GM11168 (cell line): ENCODE data around the gene DHRS13.
"Not testable (repeated sequence)": the region's sequence is repeated elsewhere in the genome, so short reads cannot be mapped to it uniquely, and the experiment has no call there.

Experiments used
- in situ Hi-C: fragments of 300-500 bp; cut with MboI; formaldehyde crosslinking; loops from one replicate; pipeline ENCODE4 v1.12.0; 2022; ENCODE audit warnings: low sequenced_read_pairs; ENCODE audit not compliant: unreplicated experiment

The DHRS13 gene

DNA sequence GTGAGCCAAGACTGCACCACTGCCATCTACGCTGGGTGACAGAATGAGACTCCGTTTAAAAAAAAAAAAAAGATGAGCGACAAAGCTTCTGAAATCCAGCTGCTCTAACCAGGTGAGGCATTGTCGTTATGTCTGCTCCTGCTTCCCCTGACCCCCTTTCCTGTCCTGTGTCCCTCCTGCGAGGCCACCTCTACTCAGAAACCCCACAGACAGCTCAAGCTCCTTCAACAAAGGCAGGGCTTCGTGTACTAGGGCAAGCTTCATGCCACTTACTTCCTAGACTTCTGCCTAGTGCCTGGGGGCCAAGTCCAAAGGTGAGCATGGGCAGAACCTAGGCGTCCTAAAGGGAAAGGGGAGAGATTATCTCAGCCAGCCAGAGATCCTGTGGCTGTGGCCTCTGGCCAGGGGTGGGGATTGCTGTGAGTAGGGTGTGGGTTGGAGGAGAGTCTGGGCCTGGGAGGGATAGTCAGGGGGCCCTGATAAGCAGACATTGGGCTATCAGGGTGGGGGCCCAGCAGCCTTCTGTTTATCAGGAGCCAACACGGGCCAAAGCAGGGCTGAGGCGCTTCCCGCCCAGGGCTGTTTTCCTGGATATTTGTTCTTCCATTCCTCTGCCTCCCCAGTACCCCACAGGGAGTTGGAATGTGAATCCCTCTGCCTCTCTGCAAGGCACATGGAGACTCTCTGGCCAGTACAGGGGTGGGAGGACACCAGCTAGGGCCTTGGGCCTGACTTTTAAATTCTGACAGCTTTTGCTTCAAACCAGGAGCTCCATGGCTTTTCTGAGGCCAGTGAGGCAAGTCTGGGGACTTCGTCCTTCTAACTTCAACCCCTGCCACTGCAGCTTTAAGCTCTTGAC lies 37.7 kb downstream of the DHRS13 start:
- in situ Hi-C loops: no loop called here

DNA sequence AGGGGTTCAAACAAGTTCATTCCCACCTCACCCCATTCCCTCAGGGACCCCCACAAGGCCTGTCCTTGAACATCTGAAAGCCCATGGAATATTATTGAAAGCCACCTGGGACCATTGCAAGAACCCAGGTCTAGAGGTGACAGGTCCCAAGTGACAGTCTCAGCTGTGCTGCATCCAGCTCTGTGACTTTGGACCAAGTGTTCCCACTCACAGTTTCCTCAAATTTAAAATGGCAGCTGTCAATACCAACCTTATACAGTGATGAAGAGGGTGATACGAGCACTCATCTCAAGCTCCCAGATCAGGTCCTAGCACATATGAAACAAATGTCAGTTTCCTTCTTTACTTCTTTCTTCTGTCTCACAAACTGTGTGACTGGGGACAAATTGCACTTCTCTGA lies 38.9 kb downstream of the DHRS13 start:
- in situ Hi-C loops: no loop called here

DNA sequence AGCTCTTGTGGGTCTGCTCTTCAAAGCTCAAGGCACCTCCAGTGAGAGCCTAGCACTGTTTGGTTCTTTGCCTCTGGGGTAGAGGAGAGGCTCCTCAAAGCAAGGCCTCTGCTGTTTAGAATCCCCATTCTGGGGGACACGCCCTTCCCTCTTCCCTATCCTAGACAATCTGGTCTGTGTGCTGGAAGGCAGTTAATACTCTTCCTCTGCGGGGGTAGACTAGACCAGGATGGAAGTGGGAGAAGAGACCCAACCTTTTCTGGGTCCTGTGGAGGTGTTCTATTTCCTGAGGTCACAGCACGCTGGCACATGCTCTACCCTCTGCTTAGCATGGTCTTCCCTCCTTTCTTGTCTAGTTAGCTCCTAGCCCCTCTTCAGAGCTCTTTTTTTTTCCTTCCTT lies 40.3 kb downstream of the DHRS13 start:
- in situ Hi-C loops: no loop called here

DNA sequence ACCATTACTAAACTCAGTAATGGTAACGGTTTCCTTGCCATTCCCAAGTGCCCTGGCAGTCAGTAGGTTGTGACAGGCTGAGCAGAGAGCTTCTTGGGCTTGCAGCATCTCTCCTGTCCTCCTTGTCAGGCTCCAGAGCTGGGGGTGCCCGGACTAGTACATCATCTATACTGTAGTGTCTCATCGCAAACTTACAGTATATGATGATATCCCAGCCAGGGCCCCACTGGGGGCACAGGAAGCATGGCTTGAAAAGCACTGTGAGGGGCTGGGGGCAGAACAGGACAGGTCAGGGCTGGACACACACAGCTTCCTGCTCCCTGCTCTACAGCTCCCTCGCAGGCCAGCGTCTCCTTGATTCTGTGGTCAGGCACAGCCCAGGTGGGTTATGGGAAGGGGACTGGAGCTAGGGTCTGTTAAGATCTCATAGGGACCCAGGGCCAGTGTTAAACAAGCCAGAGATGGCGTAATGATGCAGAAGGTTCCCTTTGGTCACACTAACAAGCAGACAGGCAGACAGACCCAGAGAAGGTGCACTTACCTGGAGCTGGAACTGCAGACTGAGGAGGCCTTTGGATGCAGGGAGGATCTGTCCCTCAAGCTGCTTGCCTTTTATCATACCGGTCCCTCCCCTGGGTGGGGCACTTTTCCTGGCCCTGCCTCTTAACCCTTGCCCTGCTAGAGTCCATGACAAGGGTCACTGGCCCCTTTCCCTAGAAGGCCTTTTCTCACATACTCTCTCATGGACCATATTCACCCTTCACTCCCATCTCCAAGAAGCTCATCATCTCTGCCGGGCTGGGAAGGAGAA lies 41.3 kb downstream of the DHRS13 start:
- in situ Hi-C loops: no loop called here

DNA sequence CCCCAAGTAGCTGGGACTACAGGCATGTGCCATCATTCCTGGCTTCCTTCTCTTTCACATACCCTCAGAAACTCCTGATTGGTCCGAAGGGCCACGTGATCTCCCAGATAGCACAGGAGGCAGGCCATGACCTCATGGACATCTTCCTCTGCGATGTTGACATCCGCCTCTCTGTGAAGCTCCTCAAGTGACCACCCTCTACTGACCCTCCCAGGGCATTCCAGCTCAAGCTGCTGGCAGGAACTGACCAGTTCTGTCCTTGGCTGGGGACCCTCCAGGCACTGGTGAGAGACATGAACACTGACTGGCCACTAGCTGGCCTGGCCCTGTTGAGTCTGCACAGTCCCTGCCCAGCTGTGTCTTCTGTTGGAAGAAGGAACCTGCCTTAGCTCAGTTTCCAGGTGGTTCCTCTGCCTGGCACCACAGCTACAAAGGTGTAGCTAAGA lies 42.5 kb downstream of the DHRS13 start:
- in situ Hi-C loops: no loop called here

DNA sequence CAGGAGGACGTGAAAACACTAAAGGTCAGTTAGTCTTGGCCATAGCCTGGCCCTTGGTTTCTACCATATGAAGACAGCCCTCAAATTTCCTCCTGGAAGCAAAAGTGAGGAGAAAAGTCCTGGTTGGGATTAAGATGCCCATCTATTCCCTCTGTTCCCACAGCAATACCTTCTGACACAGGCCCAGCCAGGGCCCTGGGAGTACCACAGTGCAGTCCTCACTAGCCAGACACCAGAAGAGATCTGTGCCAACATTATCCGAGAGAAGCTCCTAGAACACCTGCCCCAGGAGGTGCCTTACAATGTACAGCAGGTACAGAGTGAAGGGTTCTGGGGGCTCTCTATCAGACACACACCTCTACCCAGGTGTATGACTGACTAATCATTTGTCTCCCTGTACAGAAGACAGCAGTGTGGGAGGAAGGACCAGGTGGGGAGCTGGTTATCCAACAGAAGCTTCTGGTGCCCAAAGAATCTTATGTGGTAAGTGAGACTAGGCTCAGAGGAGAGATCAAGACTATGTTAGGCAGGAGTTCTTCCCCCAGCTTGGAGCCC lies 44.0 kb downstream of the DHRS13 start:
- in situ Hi-C loops: no loop called here

DNA sequence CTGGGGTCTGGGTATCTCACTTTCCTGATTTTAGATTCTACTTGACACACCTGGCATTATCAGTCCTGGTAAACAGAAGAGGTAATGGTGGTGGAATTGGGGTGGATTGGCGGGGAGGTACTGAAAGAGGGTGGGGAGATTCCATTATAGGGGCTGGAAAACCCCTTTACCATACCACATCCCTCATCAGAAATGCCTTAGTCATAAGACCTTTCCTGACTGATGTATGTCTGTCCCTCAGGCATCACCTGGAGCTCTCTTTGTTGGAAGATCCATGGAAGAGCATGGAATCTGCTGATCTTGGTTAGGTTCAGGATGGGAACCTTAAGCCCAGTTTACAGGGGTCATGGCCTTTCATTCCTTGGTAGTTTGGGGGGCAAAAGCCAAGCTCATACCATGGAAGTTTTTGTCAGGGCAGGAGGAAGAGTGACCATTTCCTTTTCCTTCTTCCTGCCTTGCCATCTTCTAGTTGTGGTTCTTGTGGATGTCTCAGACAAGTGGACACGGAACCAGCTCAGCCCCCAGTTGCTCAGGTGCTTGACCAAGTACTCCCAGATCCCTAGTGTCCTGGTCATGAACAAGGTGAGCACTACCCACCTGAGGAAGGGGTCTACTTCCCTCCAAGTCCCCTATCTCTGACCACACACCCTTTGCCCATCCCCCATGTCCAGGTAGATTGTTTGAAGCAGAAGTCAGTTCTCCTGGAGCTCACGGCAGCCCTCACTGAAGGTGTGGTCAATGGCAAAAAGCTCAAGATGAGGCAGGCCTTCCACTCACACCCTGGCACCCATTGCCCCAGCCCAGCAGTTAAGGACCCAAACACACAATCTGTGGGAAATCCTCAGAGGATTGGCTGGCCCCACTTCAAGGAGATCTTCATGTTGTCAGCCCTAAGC lies 44.7 kb downstream of the DHRS13 start:
- in situ Hi-C loops: no loop called here

DNA sequence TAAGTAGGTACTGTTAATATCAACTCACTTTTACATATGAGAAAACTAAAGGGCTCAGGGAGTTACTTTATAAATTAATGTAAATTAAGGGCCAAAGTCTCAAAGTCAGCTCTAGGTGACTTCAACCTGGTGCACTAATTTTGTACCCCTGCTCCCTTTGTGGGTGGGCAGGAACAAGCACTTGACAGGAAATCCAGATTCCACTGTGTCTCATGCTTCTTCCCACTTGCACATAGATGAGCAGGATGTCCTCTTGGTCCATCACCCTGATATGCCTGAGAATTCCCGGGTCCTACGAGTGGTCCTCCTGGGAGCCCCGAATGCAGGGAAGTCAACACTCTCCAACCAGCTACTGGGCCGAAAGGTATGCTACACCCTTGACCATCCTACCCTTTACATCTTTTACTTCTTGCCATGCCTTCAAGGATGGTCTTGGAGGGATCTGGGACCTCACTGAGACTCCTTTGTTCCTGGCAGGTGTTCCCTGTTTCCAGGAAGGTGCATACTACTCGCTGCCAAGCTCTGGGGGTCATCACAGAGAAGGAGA lies 46.8 kb downstream of the DHRS13 start:
- in situ Hi-C loops: no loop called here

DNA sequence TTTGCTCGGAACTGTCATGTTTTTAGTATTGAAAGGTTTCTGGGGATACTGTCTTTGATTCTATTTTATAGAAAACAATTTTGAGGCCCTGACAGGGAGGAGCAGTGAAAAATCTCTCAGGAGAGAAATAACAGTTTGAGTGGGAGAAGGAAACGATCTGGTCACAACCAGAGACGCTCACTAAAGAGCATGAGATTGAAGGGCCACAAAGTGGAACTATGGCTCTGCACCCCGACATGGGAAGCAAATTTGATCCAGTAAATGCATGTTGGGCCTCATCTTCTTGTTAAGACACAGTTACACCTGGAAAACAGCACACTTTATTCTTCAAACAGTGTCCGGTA lies 47.6 kb downstream of the DHRS13 start:
- in situ Hi-C loops: no loop called here

DNA sequence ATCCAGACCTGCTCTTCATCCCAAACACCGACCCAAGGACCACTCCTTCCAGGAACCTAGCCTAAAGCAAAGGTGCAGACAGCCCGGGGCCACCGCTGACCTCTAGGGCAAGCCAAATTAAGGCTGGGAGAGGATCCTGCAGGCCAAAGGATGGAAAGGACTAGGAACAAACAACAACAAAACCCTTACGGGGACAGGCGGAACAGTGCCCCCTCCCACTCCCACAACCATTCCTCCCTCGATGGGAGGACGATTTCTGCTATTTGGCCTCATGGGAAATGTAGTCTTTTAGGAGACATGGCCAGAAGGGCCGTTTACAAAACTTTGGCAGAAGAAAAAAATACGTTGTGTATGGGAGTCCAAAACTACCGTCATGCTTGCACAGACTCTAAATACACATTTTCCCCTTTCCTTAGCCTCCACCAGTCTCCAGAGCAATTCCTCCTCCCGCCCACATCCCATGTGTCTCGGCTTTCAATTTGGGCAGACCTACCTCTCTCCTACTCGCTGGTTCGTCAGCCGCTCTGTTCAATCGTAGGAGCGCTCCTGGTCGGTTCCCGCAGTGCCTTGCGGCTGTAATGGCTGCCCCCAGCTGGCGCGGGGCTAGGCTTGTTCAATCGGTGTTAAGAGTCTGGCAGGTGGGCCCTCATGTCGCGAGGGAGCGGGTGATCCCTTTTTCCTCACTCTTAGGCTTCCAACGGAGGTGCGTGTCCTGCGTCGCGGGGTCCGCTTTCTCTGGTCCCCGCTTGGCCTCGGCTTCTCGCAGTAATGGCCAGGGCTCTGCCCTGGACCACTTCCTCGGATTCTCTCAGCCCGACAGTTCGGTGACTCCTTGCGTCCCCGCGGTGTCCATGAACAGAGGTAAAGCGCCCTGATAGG lies 48.2 kb downstream of the DHRS13 start, which contains the start of gene ERAL1:
ERAL1 (plus strand) TSS at position 560 of the 879 bp plus-strand sequence; CDS start at position 579, 19 bp downstream.
- in situ Hi-C loops: no loop called here

DNA sequence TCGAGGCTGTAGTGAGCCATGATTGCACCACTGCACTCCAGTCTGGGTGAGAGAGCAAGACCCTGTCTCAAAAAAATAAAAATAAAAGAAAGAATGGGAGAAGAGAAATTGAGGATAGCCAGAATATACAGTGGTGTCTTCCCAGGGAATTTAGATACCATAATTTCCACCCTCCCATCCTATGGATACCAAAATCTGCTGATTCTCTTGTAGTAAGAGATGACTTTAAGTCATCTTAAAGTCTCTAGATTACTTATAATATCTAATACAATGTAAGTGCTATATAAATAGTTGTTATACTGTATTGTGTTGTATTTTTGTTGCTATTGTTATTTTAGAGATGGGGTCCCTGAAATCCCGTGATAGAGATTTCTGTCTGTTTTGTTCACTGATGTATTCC lies 49.6 kb downstream of the DHRS13 start:
- in situ Hi-C loops: no loop called here

DNA sequence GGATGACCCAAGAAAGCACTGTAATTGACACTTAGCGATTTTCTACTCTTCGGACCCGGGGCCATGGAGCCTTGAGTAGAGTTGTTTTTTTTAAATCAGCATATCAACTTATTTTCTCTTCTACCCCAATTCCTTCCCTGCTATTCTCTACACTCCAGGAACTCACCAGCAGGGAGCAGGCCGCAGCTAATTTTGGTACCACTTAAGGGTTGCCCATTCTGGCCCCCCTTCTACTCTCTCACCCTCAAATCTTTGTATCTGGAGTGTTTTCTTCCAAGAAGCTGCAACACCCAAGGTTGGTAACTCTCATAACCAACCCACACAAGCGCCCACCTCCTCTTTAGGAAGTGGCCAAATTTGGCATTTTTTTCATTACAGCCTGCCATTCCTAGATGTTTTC lies 53.6 kb downstream of the DHRS13 start:
- in situ Hi-C loops: no loop called here

DNA sequence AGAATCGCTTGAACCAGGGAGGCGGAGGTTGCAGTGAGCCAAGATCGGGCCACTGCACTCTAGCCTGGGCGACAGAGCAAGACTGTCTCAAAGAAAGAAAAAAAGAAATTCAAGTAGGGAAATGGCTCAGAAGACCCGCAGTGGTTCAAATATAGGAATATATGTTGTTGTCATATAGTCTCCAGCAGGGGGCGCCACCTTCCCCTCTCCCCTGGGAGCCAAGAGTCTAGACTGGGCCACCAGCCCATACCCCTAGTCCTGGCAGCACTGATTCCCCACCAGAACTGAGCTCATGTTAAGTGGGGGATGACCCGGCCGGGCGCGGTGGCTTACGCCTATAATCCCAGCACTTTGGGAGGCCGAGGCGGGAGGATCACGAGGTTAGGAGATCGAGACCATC lies 54.2 kb downstream of the DHRS13 start:
- in situ Hi-C loops: not testable (repeated sequence)
